K562 (cell line): Measurements from ENCODE around the gene FRAT1. TPM values are rescaled to one million over a fixed set of nuclear protein-coding genes. Genes with fewer than 3 reads are reported as not detected.

Source experiments
- ASH1L ChIP-seq: fragments of 450-650 bp; IDR thresholded peaks from 2 replicates; pipeline ENCODE4 v1.6.1; 2018; ENCODE audit warnings: borderline replicate concordance, mild to moderate bottlenecking, low read depth; ENCODE audit not compliant: partially characterized antibody
- ATF7 ChIP-seq: fragments of 450-650 bp; IDR thresholded peaks from 2 replicates; pipeline ENCODE4 v1.7.1; 2014; ENCODE audit warnings: mild to moderate bottlenecking, moderate library complexity
- CUX1 ChIP-seq: fragments of 200-800 bp; sonication (Bioruptor generic); IDR thresholded peaks from 2 replicates; pipeline ENCODE4 v1.6.1; 2016; ENCODE audit warnings: missing genetic modification characterization, missing compliant biosample characterization
- E2F3 ChIP-seq: fragments of 250-450 bp; sonication (Bioruptor Pico); IDR thresholded peaks from 2 replicates; pipeline ENCODE4 v1.4.0; 2020; ENCODE audit warnings: mild to moderate bottlenecking
- E2F4 ChIP-seq: sonication (generic); formaldehyde crosslinking; IDR thresholded peaks from 2 replicates; pipeline ENCODE4 v1.8.0; 2022; ENCODE audit warnings: mild to moderate bottlenecking, low read depth, missing genetic modification reagents
- EWSR1 ChIP-seq: fragments of 450-650 bp; IDR thresholded peaks from 2 replicates; pipeline ENCODE4 v1.6.1; 2018; ENCODE audit warnings: borderline replicate concordance, mild to moderate bottlenecking, low read depth, moderate library complexity; ENCODE audit not compliant: partially characterized antibody
- L3MBTL2 ChIP-seq: fragments of 450-650 bp; IDR thresholded peaks from 2 replicates; pipeline ENCODE4 v1.6.1; 2016; ENCODE audit warnings: mild to moderate bottlenecking, moderate library complexity
- NR2C2 ChIP-seq, 2 experiments: fragments of 200-800 bp in 1 of 2; sonication (Bioruptor generic) in 1 of 2; sonication (generic) in 1 of 2; formaldehyde crosslinking in 1 of 2; IDR thresholded peaks; 2 replicates each; pipeline versions ENCODE4 v1.6.1 to v1.8.0; 2016 to 2022; ENCODE audit warnings: mild to moderate bottlenecking in 1 of 2, missing compliant biosample characterization in 1 of 2, missing genetic modification characterization in 1 of 2, missing genetic modification reagents in 1 of 2
- PYGO2 ChIP-seq: fragments of 450-650 bp; IDR thresholded peaks from 2 replicates; pipeline ENCODE4 v1.6.1; 2016; ENCODE audit warnings: mild to moderate bottlenecking, missing genetic modification characterization, moderate library complexity, missing compliant biosample characterization
- RUNX1 ChIP-seq: sonication (generic); IDR thresholded peaks from 2 replicates; pipeline ENCODE4 v1.6.1; 2016; ENCODE audit warnings: antibody characterized with exemption, low read depth
- SAP30 ChIP-seq: fragments of 200-600 bp; sonication (generic); IDR thresholded peaks from 2 replicates; pipeline ENCODE4 v1.6.1; 2012; ENCODE audit warnings: borderline replicate concordance, low read depth, mild to moderate bottlenecking, moderate library complexity, low read length, control low read depth, inconsistent platforms; ENCODE audit not compliant: insufficient read depth, poor library complexity, severe bottlenecking
- SIX5 ChIP-seq, 2 experiments: IDR thresholded peaks; 2 replicates each; pipeline ENCODE4 v1.6.1; 2011; ENCODE audit warnings: low read length in 2 of 2, borderline replicate concordance in 1 of 2, low read depth in 1 of 2, mild to moderate bottlenecking in 1 of 2, moderate library complexity in 1 of 2; ENCODE audit not compliant: insufficient read depth in 1 of 2
- SMAD2 ChIP-seq: fragments of 150-350 bp; IDR thresholded peaks from 2 replicates; pipeline ENCODE4 v1.6.1; 2014; ENCODE audit warnings: low read depth, mild to moderate bottlenecking, low read length
- TCF3 ChIP-seq: sonication (generic); formaldehyde crosslinking; IDR thresholded peaks from 2 replicates; pipeline ENCODE4 v1.4.0; 2020; ENCODE audit warnings: mild to moderate bottlenecking, missing genetic modification reagents
- THRB ChIP-seq: fragments of 450-650 bp; formaldehyde crosslinking; conservative IDR thresholded peaks from 2 replicates; pipeline ENCODE4 v1.4.0; 2022; ENCODE audit warnings: mild to moderate bottlenecking, missing genetic modification characterization
- ZBTB12 ChIP-seq: fragments of 250-450 bp; sonication (Bioruptor Pico); IDR thresholded peaks from 2 replicates; pipeline ENCODE4 v1.4.0; 2020
- ZBTB7A ChIP-seq: IDR thresholded peaks from 2 replicates; pipeline ENCODE4 v1.6.1; 2011; ENCODE audit warnings: low read depth, mild to moderate bottlenecking, low read length, moderate library complexity, borderline replicate concordance; ENCODE audit not compliant: control insufficient read depth
- polyA plus RNA-seq, 8 experiments: library from polyadenylated mRNA; depleted of rRNA in 4 of 8; stranded (reverse) in 5 of 8; unstranded in 3 of 8; fragments of >200 nt; fragmentation: Nextera tagmentation in 2 of 8; fragmentation: Illumina TruSeq in 1 of 8; extraction: Ambion mirVana in 2 of 8; extraction: Trizol in 1 of 8; gene quantifications; 2 replicates each; pipeline versions ENCODE4 v1.2.1 to v1.2.3, GENCODE V29; 2011 to 2014; ENCODE audit warnings: inconsistent platforms in 1 of 8, missing spikeins in 1 of 8
- total RNA-seq, 7 experiments: library from RNA; depleted of rRNA in 6 of 7; stranded (reverse); fragments of >200 nt in 6 of 7; fragmentation: Illumina TruSeq in 2 of 7; extraction: Trizol in 2 of 7; gene quantifications; 2 replicates each; pipeline versions ENCODE4 v1.2.1 to v1.2.3, GENCODE V29; 2011 to 2021; ENCODE audit warnings: low replicate concordance in 1 of 7

Gene FRAT1
- total and polyA plus RNA-seq, 9 of the 15 experiments (the other 6 are each of a cell fraction or from before 2014, with no cell fraction given) = 0.11 to 4.6 (median 1.4) TPM

GRCh38 chr10:97318772-97319651 is at the start of gene FRAT1 (continued):
- TF ChIP-seq CUX1 (CRISPR knock-in tag) (no peak), ZBTB12 (CRISPR knock-in tag) (peak; percentile 84), ATF7 (peak; percentile 100), ZBTB7A (peak; percentile 18; the same call in 1 of the 2 replicates), SAP30 (peak; percentile 68), PYGO2 (no peak), RUNX1 (no peak), L3MBTL2 (peak; percentile 64; the same call in 1 of the 2 replicates), ASH1L (peak; percentile 77), SMAD2 (no peak), EWSR1 (no peak), THRB (no peak), NR2C2 (CRISPR knock-in tag; IDR thresholded peaks at IDR 0.05) (no peak), NR2C2 (tag; IDR thresholded peaks at IDR 0.05) (no peak), SIX5 (IDR thresholded peaks at IDR 0.05; ENCODE audit: borderline replicate concordance in 1 of 2, insufficient read depth in 1 of 2, low read depth in 1 of 2, low read length in 2 of 2) (no peak), TCF3 (CRISPR knock-in tag) (no peak), E2F3 (CRISPR knock-in tag) (no peak), E2F4 (no peak)
